H1 (cell line): ENCODE measurements around the gene HSPA12A.

Experiments
- POLR2A ChIP-seq, 2 experiments: IDR thresholded peaks; 1 replicate in 1 of 2; 2 replicates in 1 of 2; pipeline ENCODE4 v1.6.1; 2011; ENCODE audit warnings: low read depth in 2 of 2, low read length in 2 of 2, mild to moderate bottlenecking in 2 of 2; ENCODE audit errors: control extremely low read depth in 1 of 2
- RNF2 ChIP-seq: fragments of 200-900, 300-1000 bp; sonication (generic); IDR thresholded peaks from 2 replicates; pipeline ENCODE4 v1.7.1; 2016; ENCODE audit warnings: borderline replicate concordance, low read depth, mild to moderate bottlenecking, antibody characterized with exemption, low read length; ENCODE audit not compliant: poor library complexity, severe bottlenecking; ENCODE audit errors: missing control alignments
- TAF7 ChIP-seq: optimal IDR thresholded peaks from 2 replicates; pipeline ENCODE3; 2011; ENCODE audit warnings: low read depth, mild to moderate bottlenecking, inconsistent platforms, low read length, moderate library complexity, borderline replicate concordance
- TEAD4 ChIP-seq: IDR thresholded peaks from 2 replicates; pipeline ENCODE4 v1.6.1; 2012; ENCODE audit warnings: low read depth, low read length, inconsistent platforms, mixed read lengths
- ZNF274 ChIP-seq: IDR thresholded peaks from 2 replicates; pipeline ENCODE4 v1.7.0; 2012; ENCODE audit warnings: low read length, borderline replicate concordance; ENCODE audit errors: extremely low read depth
- TF ChIP-seq, protein P1 (sequence below), 3 experiments: IDR thresholded peaks; 1 replicate in 2 of 3; 2 replicates in 1 of 3; pipeline versions ENCODE4 v1.5.1 to v1.6.1; 2011; ENCODE audit warnings: low read length in 3 of 3, mild to moderate bottlenecking in 3 of 3, inconsistent platforms in 2 of 3, low read depth in 1 of 3, moderate library complexity in 1 of 3; ENCODE audit not compliant: insufficient read depth in 1 of 3; ENCODE audit errors: control extremely low read depth in 1 of 3

DNA sequence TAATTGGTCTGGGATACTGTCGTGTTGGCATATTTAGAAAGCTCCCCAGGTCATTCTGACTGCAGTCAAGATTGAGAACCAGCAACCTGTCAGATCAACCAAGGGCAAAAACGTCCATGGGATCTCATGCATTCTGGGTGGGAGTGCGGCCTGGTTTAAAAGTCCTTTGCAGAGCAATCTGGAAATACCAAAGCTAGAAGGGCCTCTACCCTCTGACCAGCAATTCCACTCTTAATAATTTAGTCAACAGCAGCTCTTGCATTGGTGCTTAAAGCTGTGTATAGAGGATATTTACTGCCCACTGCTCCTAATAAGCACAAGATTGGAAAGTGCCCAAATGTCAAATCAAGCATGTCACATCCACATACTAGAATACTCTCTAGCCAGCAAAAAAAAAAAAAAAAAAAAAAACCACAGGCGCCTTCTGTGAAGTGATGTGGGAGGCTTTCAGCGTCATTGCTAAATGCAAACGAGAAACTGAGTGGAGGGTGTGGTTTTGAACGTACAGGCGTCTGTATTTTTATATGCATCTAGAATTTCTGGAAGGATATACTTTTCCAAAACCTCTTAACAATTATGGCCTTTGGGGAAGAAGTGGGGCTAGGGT, 44.8 kb upstream of the HSPA12A start:
- TF ChIP-seq, protein P1, sequence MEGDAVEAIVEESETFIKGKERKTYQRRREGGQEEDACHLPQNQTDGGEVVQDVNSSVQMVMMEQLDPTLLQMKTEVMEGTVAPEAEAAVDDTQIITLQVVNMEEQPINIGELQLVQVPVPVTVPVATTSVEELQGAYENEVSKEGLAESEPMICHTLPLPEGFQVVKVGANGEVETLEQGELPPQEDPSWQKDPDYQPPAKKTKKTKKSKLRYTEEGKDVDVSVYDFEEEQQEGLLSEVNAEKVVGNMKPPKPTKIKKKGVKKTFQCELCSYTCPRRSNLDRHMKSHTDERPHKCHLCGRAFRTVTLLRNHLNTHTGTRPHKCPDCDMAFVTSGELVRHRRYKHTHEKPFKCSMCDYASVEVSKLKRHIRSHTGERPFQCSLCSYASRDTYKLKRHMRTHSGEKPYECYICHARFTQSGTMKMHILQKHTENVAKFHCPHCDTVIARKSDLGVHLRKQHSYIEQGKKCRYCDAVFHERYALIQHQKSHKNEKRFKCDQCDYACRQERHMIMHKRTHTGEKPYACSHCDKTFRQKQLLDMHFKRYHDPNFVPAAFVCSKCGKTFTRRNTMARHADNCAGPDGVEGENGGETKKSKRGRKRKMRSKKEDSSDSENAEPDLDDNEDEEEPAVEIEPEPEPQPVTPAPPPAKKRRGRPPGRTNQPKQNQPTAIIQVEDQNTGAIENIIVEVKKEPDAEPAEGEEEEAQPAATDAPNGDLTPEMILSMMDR (IDR thresholded peaks at IDR 0.05; ENCODE audit: control extremely low read depth in 1 of 3, insufficient read depth in 1 of 3, low read depth in 1 of 3, low read length in 3 of 3), result no peak
- TF ChIP-seq TEAD4 (no peak), TAF7 (no peak), RNF2 (no peak), POLR2A (IDR thresholded peaks at IDR 0.05; ENCODE audit: control extremely low read depth in 1 of 2, low read depth in 2 of 2, low read length in 2 of 2) (no peak), ZNF274 (no peak)
